ENCODE results near the gene EXTL1. TPM values are rescaled to one million over a fixed set of nuclear protein-coding genes. Genes with fewer than 3 reads are reported as not detected.

EXTL1 gene
- total RNA-seq, 1 donor from 2014 or later, result 0.95 TPM

GRCh38 chr1:26006710-26007109, 14.9 kb upstream of the EXTL1 start:
- no peak for DNase-seq (ENCODE audit: low spot score)
- Histone ChIP-seq H3K4me3 (no peak overlapping the region), H3K36me3 (no peaks in the 10 kb centered on the region), H3K27me3 (no peaks in the 10 kb centered on the region), H3K9me3 (ENCODE audit: low read depth) (no peaks in the 10 kb centered on the region), H3K9ac (no peak overlapping the region), H3K4me2 (no peak overlapping the region), H2AFZ (replicated peaks) (no peak overlapping the region), H3K27ac (no peak overlapping the region), H4K20me1 (ENCODE audit: low read depth) (no peaks in the 10 kb centered on the region), H3F3A (ENCODE audit: low read depth) (no peaks in the 10 kb centered on the region), H3K79me2 (ENCODE audit: low read depth) (no peaks in the 10 kb centered on the region), H3K4me1 (no peaks in the 10 kb centered on the region)
- no peaks in the 10 kb centered on the region for H3K36me3 Mint-ChIP-seq
- no peak overlapping the region for H3K4me3 Mint-ChIP-seq
- no peaks in the 10 kb centered on the region for H3K9me3 Mint-ChIP-seq
- peaks cover 14% of the 10 kb centered on the region for H3K4me1 Mint-ChIP-seq
- no peak for TF ChIP-seq EZH2 (IDR thresholded peaks at IDR 0.05)
- no peak for TF ChIP-seq CTCF (IDR thresholded peaks at IDR 0.05)
- TF ChIP-seq EZH2phosphoT487 (IDR thresholded peaks at IDR 0.05), result no peak
- H3K27me3 Mint-ChIP-seq (ENCODE audit: insufficient read depth, low read depth), result peaks cover 16% of the 10 kb centered on the region
- peak overlapping the region; percentile 48 for H3K27ac Mint-ChIP-seq

GRCh38 chr1:26009796-26010447, 11.7 kb upstream of the EXTL1 start:
- no peak overlapping the region for H3K9ac ChIP-seq
- no peak overlapping the region for H3K4me2 ChIP-seq
- Mint-ChIP-seq H3K36me3 (no peaks in the 10 kb centered on the region), H3K4me3 (no peak overlapping the region), H3K27ac (no peak overlapping the region), H3K27me3 (ENCODE audit: insufficient read depth, low read depth) (peaks cover 17% of the 10 kb centered on the region), H3K4me1 (peaks cover 15% of the 10 kb centered on the region), H3K9me3 (no peaks in the 10 kb centered on the region)
- H3K27me3 ChIP-seq, result no peaks in the 10 kb centered on the region
- peak; percentile 52 for TF ChIP-seq CTCF (IDR thresholded peaks at IDR 0.05)
- no peak for TF ChIP-seq EZH2phosphoT487 (IDR thresholded peaks at IDR 0.05)
- TF ChIP-seq EZH2 (IDR thresholded peaks at IDR 0.05), result no peak
- no peak overlapping the region for H3K4me3 ChIP-seq
- no peaks in the 10 kb centered on the region for H3K36me3 ChIP-seq
- no peak overlapping the region for H3K27ac ChIP-seq
- no peaks in the 10 kb centered on the region for H3K79me2 ChIP-seq (ENCODE audit: low read depth)
- no peaks in the 10 kb centered on the region for H3F3A ChIP-seq (ENCODE audit: low read depth)
- no peaks in the 10 kb centered on the region for H3K4me1 ChIP-seq
- H2AFZ ChIP-seq (replicated peaks), result no peak overlapping the region
- H4K20me1 ChIP-seq (ENCODE audit: low read depth), result no peaks in the 10 kb centered on the region
- DNase-seq (ENCODE audit: low spot score), result peak; percentile 64
- H3K9me3 ChIP-seq (ENCODE audit: low read depth), result no peaks in the 10 kb centered on the region

- no peaks in the 10 kb centered on the region for H3K9me3 ChIP-seq (ENCODE audit: low read depth)
- H3K27ac ChIP-seq, result no peak overlapping the region
- no peak overlapping the region for H3K4me3 ChIP-seq
- Mint-ChIP-seq H3K4me3 (no peak overlapping the region), H3K27me3 (ENCODE audit: insufficient read depth, low read depth) (peaks cover 13% of the 10 kb centered on the region), H3K9me3 (no peaks in the 10 kb centered on the region), H3K36me3 (no peaks in the 10 kb centered on the region), H3K27ac (no peak overlapping the region), H3K4me1 (peaks cover 21% of the 10 kb centered on the region)
- DNase-seq (ENCODE audit: low spot score), result no peak
- no peaks in the 10 kb centered on the region for H3K79me2 ChIP-seq (ENCODE audit: low read depth)
- H3K4me2 ChIP-seq, result no peak overlapping the region
- H4K20me1 ChIP-seq (ENCODE audit: low read depth), result no peaks in the 10 kb centered on the region
- H3K9ac ChIP-seq, result no peak overlapping the region
- H3K27me3 ChIP-seq, result no peaks in the 10 kb centered on the region
- no peaks in the 10 kb centered on the region for H3K36me3 ChIP-seq
- no peaks in the 10 kb centered on the region for H3F3A ChIP-seq (ENCODE audit: low read depth)
- H2AFZ ChIP-seq (replicated peaks), result no peak overlapping the region
- no peaks in the 10 kb centered on the region for H3K4me1 ChIP-seq
- TF ChIP-seq EZH2phosphoT487 (IDR thresholded peaks at IDR 0.05), result no peak
- TF ChIP-seq EZH2 (IDR thresholded peaks at IDR 0.05), result no peak
- TF ChIP-seq CTCF (IDR thresholded peaks at IDR 0.05), result no peak
Observed at GRCh38 chr1:26010825-26011224, 10.8 kb upstream of the EXTL1 start.
